ENCODE data around the gene AKR1B1. TPM values are rescaled to one million over a fixed set of nuclear protein-coding genes. Genes with fewer than 3 reads are reported as not detected.

Gene AKR1B1
- total and polyA plus RNA-seq, 4 donors = 49.4 to 98.0 (median 64.8) TPM

- no peak for ATAC-seq (ENCODE audit: low FRiP score)
- no peaks in the 10 kb centered on the region for H3K9me3 ChIP-seq (ENCODE audit: control insufficient read depth, low read length)
- DNase-seq = no peak
- H3K4me1 ChIP-seq (ENCODE audit: control insufficient read depth in 1 of 2, insufficient read depth in 2 of 2, low read length in 2 of 2) = no peaks in the 10 kb centered on the region
- H3K4me3 ChIP-seq (ENCODE audit: low read length in 2 of 2) = no peak overlapping the region
- no peaks in the 10 kb centered on the region for H3K36me3 ChIP-seq (ENCODE audit: control insufficient read depth in 1 of 2, insufficient read depth in 2 of 2, low read length in 1 of 2)
- 29 to 38% methylated on average over 2 of the region's 2 CpGs for whole genome bisulfite sequencing, 2 donors
- H3K27ac ChIP-seq (ENCODE audit: low read depth in 1 of 2, low read length in 2 of 2) = no peak overlapping the region
- no peaks in the 10 kb centered on the region for H3K27me3 ChIP-seq (ENCODE audit: control insufficient read depth in 1 of 2, insufficient read depth in 2 of 2, low read length in 1 of 2)
- intact Hi-C loops (cut with DNase I) = no loop called here
Observed at GRCh38 chr7:134427896-134428295, 31.0 kb downstream of the AKR1B1 start.

- ATAC-seq (ENCODE audit: low FRiP score) (no peak), DNase-seq (no peak)
- H3K4me3 ChIP-seq (ENCODE audit: low read length in 2 of 2) = no peak overlapping the region
- intact Hi-C loops (cut with DNase I) = no loop called here
- H3K36me3 ChIP-seq (ENCODE audit: control insufficient read depth in 1 of 2, insufficient read depth in 2 of 2, low read length in 1 of 2) = no peaks in the 10 kb centered on the region
- no peaks in the 10 kb centered on the region for H3K9me3 ChIP-seq (ENCODE audit: control insufficient read depth, low read length)
- no peaks in the 10 kb centered on the region for H3K4me1 ChIP-seq (ENCODE audit: control insufficient read depth in 1 of 2, insufficient read depth in 2 of 2, low read length in 2 of 2)
- 93 to 97% methylated on average over 1 of the region's 1 CpG for WGBS, 2 donors
- no peak overlapping the region for H3K27ac ChIP-seq (ENCODE audit: low read depth in 1 of 2, low read length in 2 of 2)
- no peaks in the 10 kb centered on the region for H3K27me3 ChIP-seq (ENCODE audit: control insufficient read depth in 1 of 2, insufficient read depth in 2 of 2, low read length in 1 of 2)
Observed at GRCh38 chr7:134425777-134426176, 33.1 kb downstream of the AKR1B1 start.

- DNase-seq (no peak), ATAC-seq (ENCODE audit: low FRiP score) (no peak)
- Histone ChIP-seq H3K4me3 (ENCODE audit: low read length in 2 of 2) (no peak overlapping the region), H3K27me3 (ENCODE audit: control insufficient read depth in 1 of 2, insufficient read depth in 2 of 2, low read length in 1 of 2) (no peaks in the 10 kb centered on the region), H3K36me3 (ENCODE audit: control insufficient read depth in 1 of 2, insufficient read depth in 2 of 2, low read length in 1 of 2) (no peaks in the 10 kb centered on the region), H3K9me3 (ENCODE audit: control insufficient read depth, low read length) (no peaks in the 10 kb centered on the region), H3K4me1 (ENCODE audit: control insufficient read depth in 1 of 2, insufficient read depth in 2 of 2, low read length in 2 of 2) (no peaks in the 10 kb centered on the region), H3K27ac (ENCODE audit: low read depth in 1 of 2, low read length in 2 of 2) (no peak overlapping the region)
- intact Hi-C loops (cut with DNase I) = no loop called here
- WGBS, 2 donors = 31% methylated on average over 4 of the region's 4 CpGs
Observed at GRCh38 chr7:134422638-134423037, 36.3 kb downstream of the AKR1B1 start.

GRCh38 chr7:134422008-134422407, 36.9 kb downstream of the AKR1B1 start:
- DNase-seq (no peak), ATAC-seq (ENCODE audit: low FRiP score) (no peak)
- intact Hi-C loops (cut with DNase I) = no loop called here
- H3K27ac ChIP-seq (ENCODE audit: low read depth in 1 of 2, low read length in 2 of 2) = no peak overlapping the region
- H3K4me3 ChIP-seq (ENCODE audit: low read length in 2 of 2) = no peak overlapping the region
- H3K4me1 ChIP-seq (ENCODE audit: control insufficient read depth in 1 of 2, insufficient read depth in 2 of 2, low read length in 2 of 2) = no peaks in the 10 kb centered on the region
- H3K9me3 ChIP-seq (ENCODE audit: control insufficient read depth, low read length) = no peaks in the 10 kb centered on the region
- H3K36me3 ChIP-seq (ENCODE audit: control insufficient read depth in 1 of 2, insufficient read depth in 2 of 2, low read length in 1 of 2) = no peaks in the 10 kb centered on the region
- no peaks in the 10 kb centered on the region for H3K27me3 ChIP-seq (ENCODE audit: control insufficient read depth in 1 of 2, insufficient read depth in 2 of 2, low read length in 1 of 2)
- 32 to 36% methylated on average over 3 of the region's 3 CpGs for WGBS, 2 donors

- Histone ChIP-seq H3K9me3 (ENCODE audit: control insufficient read depth, low read length) (no peaks in the 10 kb centered on the region), H3K4me1 (ENCODE audit: control insufficient read depth in 1 of 2, insufficient read depth in 2 of 2, low read length in 2 of 2) (no peaks in the 10 kb centered on the region), H3K27me3 (ENCODE audit: control insufficient read depth in 1 of 2, insufficient read depth in 2 of 2, low read length in 1 of 2) (no peaks in the 10 kb centered on the region), H3K27ac (ENCODE audit: low read depth in 1 of 2, low read length in 2 of 2) (no peak overlapping the region), H3K4me3 (ENCODE audit: low read length in 2 of 2) (no peak overlapping the region), H3K36me3 (ENCODE audit: control insufficient read depth in 1 of 2, insufficient read depth in 2 of 2, low read length in 1 of 2) (no peaks in the 10 kb centered on the region)
- WGBS, 2 donors = 59% methylated on average over 8 of the region's 8 CpGs
- no peak for DNase-seq
- peak; percentile 59 for ATAC-seq (ENCODE audit: low FRiP score)
- intact Hi-C loops (cut with DNase I) = no loop called here
Observed at GRCh38 chr7:134420424-134421125, 38.3 kb downstream of the AKR1B1 start.

GRCh38 chr7:134419875-134420274, 39.0 kb downstream of the AKR1B1 start:
- DNase-seq = no peak
- WGBS, 2 donors = 60 to 70% methylated on average over 3 of the region's 3 CpGs

GRCh38 chr7:134419085-134419484, 39.8 kb downstream of the AKR1B1 start:
- no peaks in the 10 kb centered on the region for H3K4me1 ChIP-seq (ENCODE audit: control insufficient read depth in 1 of 2, insufficient read depth in 2 of 2, low read length in 2 of 2)
- H3K9me3 ChIP-seq (ENCODE audit: control insufficient read depth, low read length) = no peaks in the 10 kb centered on the region
- no peak overlapping the region for H3K4me3 ChIP-seq (ENCODE audit: low read length in 2 of 2)
- 87 to 92% methylated on average over 3 of the region's 3 CpGs for WGBS, 2 donors
- H3K27ac ChIP-seq (ENCODE audit: low read depth in 1 of 2, low read length in 2 of 2) = no peak overlapping the region
- H3K36me3 ChIP-seq (ENCODE audit: control insufficient read depth in 1 of 2, insufficient read depth in 2 of 2, low read length in 1 of 2) = no peaks in the 10 kb centered on the region
- ATAC-seq (ENCODE audit: low FRiP score) = no peak
- DNase-seq = no peak
- no peaks in the 10 kb centered on the region for H3K27me3 ChIP-seq (ENCODE audit: control insufficient read depth in 1 of 2, insufficient read depth in 2 of 2, low read length in 1 of 2)
- intact Hi-C loops (cut with DNase I) = no loop called here

More at GRCh38 chr7:134419875-134420274, 39.0 kb downstream of the AKR1B1 start:
- intact Hi-C loops (cut with DNase I) = no loop called here
- no peaks in the 10 kb centered on the region for H3K27me3 ChIP-seq (ENCODE audit: control insufficient read depth in 1 of 2, insufficient read depth in 2 of 2, low read length in 1 of 2)
- no peak overlapping the region for H3K27ac ChIP-seq (ENCODE audit: low read depth in 1 of 2, low read length in 2 of 2)
- ATAC-seq (ENCODE audit: low FRiP score) = no peak
- H3K4me3 ChIP-seq (ENCODE audit: low read length in 2 of 2) = no peak overlapping the region
- no peaks in the 10 kb centered on the region for H3K4me1 ChIP-seq (ENCODE audit: control insufficient read depth in 1 of 2, insufficient read depth in 2 of 2, low read length in 2 of 2)
- no peaks in the 10 kb centered on the region for H3K36me3 ChIP-seq (ENCODE audit: control insufficient read depth in 1 of 2, insufficient read depth in 2 of 2, low read length in 1 of 2)
- no peaks in the 10 kb centered on the region for H3K9me3 ChIP-seq (ENCODE audit: control insufficient read depth, low read length)

GRCh38 chr7:134415700-134416099, 43.2 kb downstream of the AKR1B1 start:
- intact Hi-C loops (cut with DNase I) = no loop called here
- DNase-seq (no peak), ATAC-seq (ENCODE audit: low FRiP score) (no peak)
- H3K4me1 ChIP-seq (ENCODE audit: control insufficient read depth in 1 of 2, insufficient read depth in 2 of 2, low read length in 2 of 2) = no peaks in the 10 kb centered on the region
- H3K36me3 ChIP-seq (ENCODE audit: control insufficient read depth in 1 of 2, insufficient read depth in 2 of 2, low read length in 1 of 2) = no peaks in the 10 kb centered on the region
- H3K9me3 ChIP-seq (ENCODE audit: control insufficient read depth, low read length) = no peaks in the 10 kb centered on the region
- no peak overlapping the region for H3K4me3 ChIP-seq (ENCODE audit: low read length in 2 of 2)
- H3K27ac ChIP-seq (ENCODE audit: low read depth in 1 of 2, low read length in 2 of 2) = no peak overlapping the region
- H3K27me3 ChIP-seq (ENCODE audit: control insufficient read depth in 1 of 2, insufficient read depth in 2 of 2, low read length in 1 of 2) = no peaks in the 10 kb centered on the region

- Histone ChIP-seq H3K27ac (ENCODE audit: low read depth in 1 of 2, low read length in 2 of 2) (no peak overlapping the region), H3K4me3 (ENCODE audit: low read length in 2 of 2) (no peak overlapping the region), H3K36me3 (ENCODE audit: control insufficient read depth in 1 of 2, insufficient read depth in 2 of 2, low read length in 1 of 2) (no peaks in the 10 kb centered on the region), H3K4me1 (ENCODE audit: control insufficient read depth in 1 of 2, insufficient read depth in 2 of 2, low read length in 2 of 2) (no peaks in the 10 kb centered on the region), H3K27me3 (ENCODE audit: control insufficient read depth in 1 of 2, insufficient read depth in 2 of 2, low read length in 1 of 2) (no peaks in the 10 kb centered on the region), H3K9me3 (ENCODE audit: control insufficient read depth, low read length) (no peaks in the 10 kb centered on the region)
- intact Hi-C loops (cut with DNase I) = no loop called here
- ATAC-seq (ENCODE audit: low FRiP score) (no peak), DNase-seq (no peak)
- 53 to 55% methylated on average over 4 of the region's 4 CpGs for WGBS, 2 donors
Observed at GRCh38 chr7:134414109-134414508, 44.8 kb downstream of the AKR1B1 start.

All from aorta (tissue), 5 donors.